ENCODE data around the gene EIF4EBP2. TPM values are rescaled to one million over a fixed set of nuclear protein-coding genes. Genes with fewer than 3 reads are reported as not detected.

The EIF4EBP2 gene
- polyA plus RNA-seq, 3 donors, result 19.4 to 74.8 (median 60.2) TPM

GRCh38 chr10:70476249-70477035 lies 72.5 kb downstream of the EIF4EBP2 start:
- 69 to 70% (median 70%) methylated on average over 7 of the region's 7 CpGs for WGBS, 3 donors
- H3K27ac ChIP-seq (ENCODE audit: low read depth, low read length), result no peak overlapping the region

- no peak overlapping the region for H3K27ac ChIP-seq (ENCODE audit: low read depth, low read length)
- WGBS, 3 donors, result 7 to 20% (median 11%) methylated on average over 22 to 27 of the region's 27 CpGs
Measured at GRCh38 chr10:70477661-70478162, 73.8 kb downstream of the EIF4EBP2 start.

Other genes starting within 250 kb of the EIF4EBP2 start
- gene SAR1A, start 233.6 kb upstream of the EIF4EBP2 start, polyA plus RNA-seq, result 10 to 100 TPM; 22.8 to 84.3 (median 81.8) TPM
- gene PPA1, start 170.7 kb upstream of the EIF4EBP2 start, polyA plus RNA-seq, result 100 to 1,000 TPM; 161 to 202 (median 199) TPM
- gene NPFFR1, start 120.1 kb upstream of the EIF4EBP2 start, polyA plus RNA-seq, result under 1 TPM; under 0.01 to 0.11 (median 0.01) TPM
- gene LRRC20, start 21.5 kb upstream of the EIF4EBP2 start, polyA plus RNA-seq, result 1 to 10 TPM; 2.1 to 4.0 (median 3.5) TPM
- gene NODAL, start 37.5 kb downstream of the EIF4EBP2 start, polyA plus RNA-seq, result under 1 TPM in 1 of 3 donors, not detected in 2; 0.04 TPM
- gene PALD1, start 74.6 kb downstream of the EIF4EBP2 start, polyA plus RNA-seq, result 1 to 10 TPM; 2.3 to 4.7 (median 3.8) TPM
- 1 to 10 TPM in 2 of 3 donors, under 1 TPM in 1; 0.43 to 3.7 (median 2.4) TPM for gene PRF1, start 198.6 kb downstream of the EIF4EBP2 start, polyA plus RNA-seq